ENCODE measurements around the gene TRIM36.

- TF ChIP-seq CTCF (IDR thresholded peaks at IDR 0.05) (no peak), POLR2A (IDR thresholded peaks at IDR 0.05) (no peak)
Measured at GRCh38 chr5:115109840-115110239, 59.9 kb downstream of the TRIM36 start.

Data from tibial nerve (tissue), 3 donors.